HAP-1 (cell line): ENCODE data around the gene JPT1.
A peak's percentile ranks its signal among the peaks of the same experiment; 100 is the strongest.
"Not testable (repeated sequence)": the region's sequence is repeated elsewhere in the genome, so short reads cannot be mapped to it uniquely, and the experiment has no call there.

Source experiments
- DNase-seq, 2 experiments: peaks; one replicate each; pipeline ENCODE4 v3.0.0-alpha.2; 2016 to 2020; ENCODE audit warnings: low spot score in 2 of 2
- H3K27me3 ChIP-seq: fragments of 250-450 bp; sonication (Bioruptor Pico); 2 replicates; pipeline ENCODE4 v1.5.1; 2020; ENCODE audit warnings: low read depth, mild to moderate bottlenecking, moderate library complexity
- H3K36me3 ChIP-seq: fragments of 250-450 bp; sonication (Bioruptor Pico); replicated peaks from 2 replicates; pipeline ENCODE4 v1.5.1; 2020; ENCODE audit warnings: mild to moderate bottlenecking
- H3K4me1 ChIP-seq: fragments of 250-450 bp; sonication (Bioruptor Pico); 2 replicates; pipeline ENCODE4 v1.5.1; 2020; ENCODE audit warnings: mild to moderate bottlenecking
- H3K4me3 ChIP-seq: fragments of 250-450 bp; sonication (Bioruptor Pico); 2 replicates; pipeline ENCODE4 v1.5.1; 2020; ENCODE audit warnings: mild to moderate bottlenecking, moderate library complexity
- H3K9me3 ChIP-seq: fragments of 250-450 bp; sonication (Bioruptor Pico); 2 replicates; pipeline ENCODE4 v1.5.1; 2020; ENCODE audit warnings: mild to moderate bottlenecking, moderate library complexity
- in situ Hi-C: fragments of 300-500 bp; cut with MboI; formaldehyde crosslinking; loops from 3 replicates; pipeline ENCODE4 v1.14.3; 2020; ENCODE audit warnings: low sequenced_read_pairs, inconsistent platforms, mixed read lengths

Gene JPT1

GRCh38 chr17:75147878-75148546 is 6.3 kb downstream of the JPT1 start:
- Histone ChIP-seq H3K9me3 (no peaks in the 10 kb centered on the region), H3K4me3 (no peak overlapping the region), H3K36me3 (peaks cover 63% of the 10 kb centered on the region), H3K4me1 (peaks cover 8% of the 10 kb centered on the region), H3K27me3 (no peaks in the 10 kb centered on the region)
- in situ Hi-C loops = no loop called here
- no peak for DNase-seq

DNA sequence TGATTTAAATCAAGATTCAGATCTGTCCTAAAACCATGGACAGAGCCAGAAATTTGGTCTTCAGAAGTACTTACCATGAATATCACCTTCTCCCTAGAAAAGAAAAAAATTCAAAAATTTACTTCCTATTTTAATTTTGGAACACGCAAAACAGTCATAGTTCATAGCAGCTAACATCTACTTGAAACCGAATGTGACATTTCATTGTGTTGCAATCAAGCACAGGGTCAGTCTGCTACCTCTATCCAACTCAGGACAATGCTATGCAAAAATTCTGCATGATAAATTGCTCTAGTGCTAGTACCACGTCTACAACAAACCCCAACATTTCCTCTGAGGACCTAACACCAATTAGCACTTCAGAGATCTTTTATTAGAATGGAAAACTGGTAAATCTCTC is 7.7 kb downstream of the JPT1 start:
- H3K27me3 ChIP-seq = no peaks in the 10 kb centered on the region

DNA sequence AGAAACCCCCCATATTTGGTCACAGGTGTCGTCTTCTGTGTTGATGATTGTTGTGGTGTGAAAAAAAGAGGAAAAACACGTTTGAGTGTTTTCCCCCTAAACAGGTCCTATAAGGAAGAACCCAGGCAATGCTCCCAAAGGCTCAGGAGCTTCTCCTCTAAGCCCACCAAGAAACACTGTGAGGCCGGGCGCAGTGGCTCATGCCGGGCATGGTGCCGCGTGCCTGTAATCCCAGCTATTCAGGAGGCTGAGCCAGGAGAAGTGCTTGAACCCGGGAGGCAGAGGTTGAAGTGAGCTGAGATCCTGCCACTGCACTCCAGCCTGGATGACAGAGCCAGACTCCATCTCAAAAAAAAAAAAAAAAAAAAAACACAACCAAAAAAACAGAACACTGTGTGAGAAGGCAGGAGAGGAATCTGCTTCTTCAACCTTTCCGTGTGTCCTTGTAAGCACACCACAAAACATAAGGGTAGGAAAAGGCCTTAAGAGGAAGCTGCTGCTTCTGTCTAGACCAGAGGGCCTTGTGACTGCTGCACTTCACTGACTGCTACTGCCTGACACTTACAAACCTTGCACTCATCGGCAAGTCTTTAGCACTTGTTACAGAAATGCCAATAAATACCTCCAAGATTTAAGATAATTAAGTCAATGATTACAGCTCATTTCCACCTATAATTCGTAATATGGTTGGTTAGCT is 9.3 kb downstream of the JPT1 start:
- Histone ChIP-seq H3K4me3 (no peak overlapping the region), H3K9me3 (no peaks in the 10 kb centered on the region), H3K36me3 (peaks cover 91% of the 10 kb centered on the region), H3K4me1 (no peaks in the 10 kb centered on the region), H3K27me3 (no peaks in the 10 kb centered on the region)
- no peak for DNase-seq
- in situ Hi-C loops = no loop called here

More for the DNA sequence above, 7.7 kb downstream of the JPT1 start:
- peaks cover 8% of the 10 kb centered on the region for H3K4me1 ChIP-seq
- H3K9me3 ChIP-seq = no peaks in the 10 kb centered on the region
- H3K4me3 ChIP-seq = no peak overlapping the region
- no peak for DNase-seq
- peaks cover 75% of the 10 kb centered on the region for H3K36me3 ChIP-seq
- in situ Hi-C loops = no loop called here

DNA sequence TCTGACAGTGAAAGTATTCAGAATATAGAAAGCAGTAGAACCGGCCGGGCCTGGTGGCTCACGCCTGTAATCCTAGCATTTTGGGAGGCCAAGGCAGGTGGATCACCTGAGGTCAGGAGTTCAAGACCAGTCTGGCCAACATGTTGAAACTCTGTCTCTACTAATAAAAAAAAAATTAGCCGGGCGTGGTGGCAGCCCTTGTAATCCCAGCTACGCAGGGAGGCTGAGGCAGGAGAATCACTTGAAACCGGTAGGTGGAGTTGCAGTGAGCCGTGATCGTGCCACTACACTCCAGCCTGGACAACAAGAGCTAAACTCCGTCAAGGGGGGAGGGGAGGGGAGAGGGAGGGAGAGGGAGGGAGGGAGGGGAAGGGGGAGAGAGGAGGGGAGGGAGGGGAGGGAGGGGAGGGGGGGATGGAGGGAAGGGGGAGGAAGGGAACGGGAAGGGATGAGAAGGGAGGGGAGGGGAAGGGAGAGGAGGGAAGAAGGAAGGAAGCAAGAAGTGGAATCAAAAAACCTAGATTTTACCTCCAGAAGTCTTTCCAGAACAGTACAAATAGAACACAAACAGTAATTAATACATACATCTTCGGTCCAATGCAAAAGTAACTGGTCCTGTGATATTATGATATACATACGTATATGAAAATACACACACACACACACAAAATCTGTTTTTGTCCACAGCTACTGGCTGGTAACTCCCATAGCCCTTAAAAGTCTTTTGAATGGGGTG is 11.9 kb downstream of the JPT1 start:
- in situ Hi-C loops = no loop called here
- H3K36me3 ChIP-seq = peaks cover 91% of the 10 kb centered on the region
- no peak for DNase-seq

DNA sequence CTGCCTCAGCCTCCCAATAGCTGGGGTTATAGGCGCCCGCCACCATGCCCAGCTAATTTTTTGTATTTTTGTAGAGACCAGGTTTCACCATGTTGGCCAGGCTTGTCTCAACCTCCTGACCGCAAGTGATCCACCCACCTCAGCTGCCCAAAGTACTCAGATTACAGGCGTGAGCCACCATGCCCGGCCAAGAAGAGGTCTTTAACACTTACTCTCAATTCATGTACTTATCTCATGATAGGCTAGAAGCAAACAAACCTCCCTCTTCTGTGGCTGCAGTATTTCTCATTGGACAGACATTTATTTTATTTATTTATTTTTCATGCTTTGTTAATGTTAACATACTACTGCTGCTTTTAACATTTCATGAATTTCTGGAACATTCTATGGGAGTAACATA is 15.8 kb downstream of the JPT1 start:
- H3K4me3 ChIP-seq = no peak overlapping the region
- no peaks in the 10 kb centered on the region for H3K27me3 ChIP-seq
- H3K36me3 ChIP-seq = peaks cover 80% of the 10 kb centered on the region
- in situ Hi-C loops = no loop called here
- no peak for DNase-seq
- no peaks in the 10 kb centered on the region for H3K9me3 ChIP-seq
- H3K4me1 ChIP-seq = no peaks in the 10 kb centered on the region

More for the DNA sequence above, 11.9 kb downstream of the JPT1 start:
- H3K4me1 ChIP-seq = no peaks in the 10 kb centered on the region
- no peaks in the 10 kb centered on the region for H3K9me3 ChIP-seq
- no peaks in the 10 kb centered on the region for H3K27me3 ChIP-seq
- H3K4me3 ChIP-seq = no peak overlapping the region

DNA sequence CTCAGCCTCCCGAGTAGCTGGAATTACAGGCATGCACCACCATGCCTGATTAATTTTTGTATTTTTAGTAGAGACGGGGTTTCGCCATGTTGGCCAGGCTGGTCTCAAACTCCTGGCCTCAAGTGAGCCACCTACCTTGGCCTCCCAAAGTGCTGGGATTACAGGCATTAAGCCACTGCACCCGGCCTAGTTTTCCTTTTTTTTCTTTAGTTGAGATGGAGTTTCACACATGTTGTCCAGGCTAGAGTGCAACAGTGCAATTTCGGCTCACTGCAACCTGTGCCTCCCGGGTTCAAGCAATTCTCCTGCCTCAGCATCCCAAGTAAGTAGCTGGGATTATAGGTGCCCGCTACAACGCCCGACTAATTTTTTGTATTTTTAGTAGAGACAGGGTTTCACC is 16.6 kb downstream of the JPT1 start:
- H3K9me3 ChIP-seq, H3K27me3 ChIP-seq, DNase-seq, H3K4me3 ChIP-seq, in situ Hi-C loops, H3K4me1 ChIP-seq: not testable (repeated sequence)
- peaks cover 73% of the 10 kb centered on the region for H3K36me3 ChIP-seq

DNA sequence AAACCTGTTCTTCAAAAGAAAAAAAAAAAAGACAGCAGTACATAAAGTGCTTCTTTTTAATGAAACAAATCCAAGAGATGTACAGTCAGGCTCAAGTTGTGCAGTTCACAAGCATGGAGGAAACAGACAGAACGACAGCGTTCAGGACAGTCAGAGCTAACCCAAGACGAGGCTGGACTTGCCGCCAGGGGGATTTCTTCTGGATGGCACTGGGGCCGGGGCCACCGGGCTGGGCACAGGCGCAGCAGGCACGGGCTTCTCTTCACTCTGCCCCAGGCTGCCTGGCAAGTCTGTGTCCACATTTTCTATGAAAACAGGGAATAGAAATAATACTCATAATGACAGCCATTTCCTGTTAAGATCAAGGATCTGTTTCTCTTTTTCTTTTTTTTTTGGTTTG is 18.4 kb downstream of the JPT1 start:
- Histone ChIP-seq H3K4me3 (no peak overlapping the region), H3K36me3 (peaks cover 58% of the 10 kb centered on the region), H3K9me3 (no peaks in the 10 kb centered on the region), H3K4me1 (peaks cover 7% of the 10 kb centered on the region), H3K27me3 (no peaks in the 10 kb centered on the region)
- in situ Hi-C loops = no loop called here
- DNase-seq = no peak

DNA sequence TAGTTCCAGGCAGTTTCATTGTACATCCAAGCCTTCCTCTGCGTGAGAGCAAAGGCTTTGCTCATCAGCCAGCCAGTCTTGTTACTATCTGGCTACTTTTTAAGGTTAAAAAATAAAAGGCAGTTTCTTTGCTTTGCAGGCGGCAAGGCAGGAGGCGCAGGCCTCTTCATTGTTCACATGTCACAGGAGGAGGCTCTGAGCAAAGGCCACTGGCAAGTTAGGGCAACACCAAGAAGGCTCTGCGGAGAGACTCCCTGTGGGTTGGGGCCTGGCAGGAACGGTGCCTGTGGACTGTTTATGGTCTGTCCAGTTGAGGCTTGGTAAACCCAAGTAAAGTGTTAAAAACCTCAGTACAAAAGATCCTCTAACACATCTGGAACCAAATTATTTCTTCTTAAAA is 18.9 kb downstream of the JPT1 start:
- no peaks in the 10 kb centered on the region for H3K9me3 ChIP-seq
- H3K27me3 ChIP-seq = no peaks in the 10 kb centered on the region
- H3K4me3 ChIP-seq = no peak overlapping the region
- no peak for DNase-seq
- peaks cover 54% of the 10 kb centered on the region for H3K36me3 ChIP-seq
- H3K4me1 ChIP-seq = peaks cover 8% of the 10 kb centered on the region
- in situ Hi-C loops = no loop called here

DNA sequence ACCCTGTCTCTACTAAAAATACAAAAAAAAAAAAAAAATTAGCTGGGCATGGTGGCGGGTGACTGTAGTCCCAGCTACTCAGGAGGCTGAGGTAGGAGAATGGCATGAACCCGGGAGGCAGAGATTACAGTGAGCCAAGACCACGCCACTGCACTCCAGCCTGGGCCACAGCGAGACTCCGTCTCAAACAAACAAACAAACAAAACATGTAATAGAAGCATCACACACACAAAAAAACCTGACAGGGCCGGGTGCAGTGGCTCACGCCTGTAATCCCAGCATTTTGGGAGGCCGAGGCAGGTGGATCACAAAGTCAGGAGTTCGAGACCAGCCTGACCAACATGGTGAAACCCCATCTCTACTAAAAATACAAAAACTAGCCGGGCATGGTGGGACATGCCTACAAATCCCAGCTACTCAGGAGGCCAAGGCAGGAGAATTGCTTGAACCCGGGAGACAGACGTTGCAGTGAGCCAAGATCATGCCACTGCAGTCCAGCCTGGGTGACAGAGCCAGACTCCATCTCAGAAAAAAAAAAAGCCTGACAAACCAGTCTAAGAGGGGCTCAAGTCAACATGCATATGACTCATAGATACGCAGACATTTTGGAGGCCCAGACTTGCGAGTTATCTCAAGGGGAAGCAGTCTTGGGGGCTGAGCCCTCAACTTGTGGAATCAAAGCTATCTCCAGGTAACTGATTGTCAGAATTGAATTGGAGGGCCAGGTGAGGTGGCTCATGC is 20.5 kb downstream of the JPT1 start:
- Histone ChIP-seq H3K36me3 (peaks cover 54% of the 10 kb centered on the region), H3K4me1 (peaks cover 14% of the 10 kb centered on the region)
- in situ Hi-C loops, H3K27me3 ChIP-seq, DNase-seq, H3K9me3 ChIP-seq, H3K4me3 ChIP-seq: not testable (repeated sequence)

GRCh38 chr17:75133001-75133400 is 21.3 kb downstream of the JPT1 start:
- Histone ChIP-seq H3K27me3 (no peaks in the 10 kb centered on the region), H3K4me3 (no peak overlapping the region), H3K4me1 (peaks cover 14% of the 10 kb centered on the region), H3K9me3 (no peaks in the 10 kb centered on the region), H3K36me3 (peaks cover 48% of the 10 kb centered on the region)
- no peak for DNase-seq
- in situ Hi-C loops = no loop called here

DNA sequence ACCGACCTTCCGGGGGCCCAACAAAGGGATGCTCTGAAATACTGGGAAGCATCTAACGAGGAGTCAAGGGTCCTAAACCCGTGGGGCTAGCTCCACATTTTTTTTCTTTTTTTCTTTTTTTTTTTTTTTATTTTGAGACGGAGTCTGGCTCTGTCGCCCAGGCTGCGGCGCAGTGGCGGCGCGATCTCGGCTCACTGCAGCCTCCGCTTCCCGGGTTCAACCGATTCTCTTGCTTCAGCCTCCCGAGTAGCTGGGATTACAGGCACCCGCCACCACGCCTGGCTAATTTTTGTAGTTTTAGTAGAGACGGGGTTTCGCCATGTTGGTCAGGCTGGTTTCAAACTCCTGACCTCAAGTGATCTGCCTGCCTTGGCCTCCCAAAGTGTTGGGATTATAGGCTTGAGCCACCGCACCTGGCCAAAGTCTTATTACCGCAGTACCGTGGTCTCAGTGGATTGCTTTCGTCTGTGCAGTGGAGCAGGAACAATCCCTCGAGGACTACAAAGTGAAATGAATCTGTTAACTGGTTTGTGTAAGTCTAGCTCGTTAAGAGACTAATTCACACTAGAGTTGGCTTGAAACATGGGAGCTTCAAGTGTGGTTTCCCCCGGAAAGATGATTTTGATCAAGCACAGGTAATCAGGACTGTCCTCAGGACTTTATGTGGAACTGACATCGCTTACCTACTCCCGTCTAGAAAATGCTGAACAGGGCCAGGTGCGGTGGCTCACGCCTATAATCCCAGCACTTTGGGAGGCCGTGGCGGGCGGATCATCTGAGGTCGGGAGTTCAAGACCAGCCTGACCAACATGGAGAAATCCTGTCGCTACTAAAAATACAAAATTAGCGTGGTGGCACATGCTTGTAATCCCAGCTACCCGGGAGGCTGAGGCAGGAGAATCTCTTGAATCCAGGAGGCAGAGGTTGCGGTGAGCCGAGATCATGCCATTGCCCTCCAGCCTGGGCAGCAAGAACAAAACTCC is 22.0 kb downstream of the JPT1 start:
- Histone ChIP-seq H3K36me3 (peaks cover 45% of the 10 kb centered on the region), H3K4me1 (peaks cover 14% of the 10 kb centered on the region), H3K4me3 (peak overlapping the region; percentile 87)
- in situ Hi-C loops, H3K9me3 ChIP-seq, DNase-seq, H3K27me3 ChIP-seq: not testable (repeated sequence)

GRCh38 chr17:75131278-75132017 is 22.9 kb downstream of the JPT1 start, which contains the start of gene NT5C:
TSS of gene NT5C (minus strand) at chr17:75131742. CDS start at chr17:75131707, 35 bp downstream.
- H3K4me3 ChIP-seq = peak within 1 kb of the TSS; percentile 87
- H3K4me1 ChIP-seq = peaks cover 14% of the 10 kb centered on the region
- DNase-seq = peak; percentile 80 to 92
- no peaks in the 10 kb centered on the region for H3K27me3 ChIP-seq
- no peaks in the 10 kb centered on the region for H3K9me3 ChIP-seq
- H3K36me3 ChIP-seq = peaks cover 37% of the 10 kb centered on the region
- in situ Hi-C loops = no loop called here
